Dedifferentiated amniotic fluid mesenchymal stem cell (primary cell): ENCODE measurements around the gene PPP1CB.

ENCODE experiments used
- DNase-seq: peaks from one replicate; pipeline ENCODE4 v3.0.0-alpha.2; 2016; ENCODE audit errors: extremely low spot score

PPP1CB gene

DNA sequence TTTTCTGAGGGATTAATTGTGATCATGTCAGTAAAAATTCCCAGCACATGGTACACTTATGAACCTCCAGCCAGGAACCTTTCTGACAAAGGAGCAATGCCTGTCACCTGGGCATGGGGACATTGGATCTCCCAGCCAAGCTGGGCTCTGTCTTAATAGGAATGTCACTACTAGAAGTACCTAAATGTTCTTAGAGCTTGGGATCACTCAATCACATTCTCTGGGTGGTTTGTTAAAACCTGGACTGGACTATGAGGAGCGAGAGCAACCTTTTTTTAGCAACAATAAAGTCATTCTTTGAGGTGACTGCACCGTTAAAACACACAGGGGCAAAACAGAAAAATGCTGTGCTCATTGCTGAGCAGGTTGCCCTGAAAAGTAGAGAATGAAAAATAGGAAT is 6.4 kb upstream of the PPP1CB start:
- no peak for DNase-seq

DNA sequence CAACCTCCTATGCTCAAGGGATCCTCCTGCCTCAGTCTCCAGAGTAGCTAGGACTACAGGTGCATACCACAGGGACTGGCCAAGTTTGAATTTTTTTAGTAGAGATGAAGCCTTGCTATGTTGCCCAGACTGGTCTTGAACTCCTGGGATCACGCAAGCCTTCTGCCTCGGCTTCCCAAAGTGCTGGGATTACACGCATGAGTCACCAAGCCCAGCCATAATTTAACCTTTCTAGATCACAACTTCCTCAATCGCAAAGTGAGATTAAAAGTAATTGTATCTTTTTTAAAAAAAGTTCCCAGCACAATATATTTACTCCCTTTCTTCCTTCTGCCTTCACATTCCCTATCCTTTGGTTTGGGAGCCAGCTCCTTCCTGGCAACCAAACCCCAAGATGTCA is 5.8 kb upstream of the PPP1CB start:
- DNase-seq: no peak

GRCh38 chr2:28746429-28747111 is 5.1 kb upstream of the PPP1CB start:
- no peak for DNase-seq

DNA sequence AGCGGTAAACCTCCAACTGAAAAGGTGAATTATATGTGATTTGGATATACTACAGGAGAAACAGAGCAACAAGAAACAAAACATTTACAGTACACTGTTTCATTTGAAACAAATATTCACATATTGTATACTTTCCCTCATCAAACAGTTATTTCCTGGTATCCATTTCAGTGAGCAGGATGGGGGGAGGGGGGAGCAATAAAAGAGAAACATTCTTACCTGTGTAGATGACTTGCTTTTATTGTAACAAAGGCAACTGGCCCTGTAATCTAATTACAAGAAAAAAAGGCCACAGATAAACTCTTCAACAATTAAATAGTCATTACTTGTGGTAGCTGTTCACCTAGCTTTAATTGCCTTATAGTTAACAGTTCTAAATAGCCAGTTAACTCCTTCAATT is 3.9 kb upstream of the PPP1CB start:
- no peak for DNase-seq

GRCh38 chr2:28748176-28748575 is 3.5 kb upstream of the PPP1CB start:
- no peak for DNase-seq

DNA sequence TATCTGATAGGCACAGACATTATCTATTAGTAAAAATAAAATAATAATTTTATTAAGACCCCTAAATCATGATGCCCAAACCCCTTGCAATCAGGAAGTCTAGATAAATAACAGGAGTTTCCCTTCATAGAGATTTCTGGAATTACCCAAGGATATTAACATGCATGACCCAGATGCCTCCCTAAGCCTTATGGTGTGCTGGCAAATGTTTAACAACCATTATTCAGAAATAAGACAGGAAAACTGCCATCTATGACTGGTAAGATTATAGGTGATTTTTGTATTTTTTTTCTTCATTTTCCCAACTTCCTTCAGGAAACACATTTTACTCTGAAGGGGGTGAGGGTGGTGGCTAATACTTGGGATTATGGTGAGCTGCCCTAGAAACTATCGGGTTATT is 2.7 kb upstream of the PPP1CB start:
- no peak for DNase-seq

DNA sequence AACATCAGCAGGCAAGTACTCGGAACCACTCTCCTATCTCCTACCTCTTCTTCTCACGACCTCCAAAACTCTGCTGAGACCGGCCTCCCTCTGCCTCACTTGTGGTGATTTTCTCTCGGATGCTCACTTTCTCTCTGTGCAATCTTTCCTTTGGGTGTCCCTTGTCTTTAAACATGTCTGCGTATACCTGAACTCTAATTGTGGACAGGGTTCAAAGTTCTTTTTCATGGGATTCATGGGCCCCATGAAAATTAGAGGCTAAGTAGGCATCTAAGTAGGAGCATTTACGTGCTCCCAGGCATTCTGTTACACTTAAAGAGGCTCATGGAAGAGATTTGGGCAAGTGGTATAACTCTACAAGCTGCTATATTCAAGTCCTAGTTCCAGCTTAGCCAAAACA is 2.1 kb upstream of the PPP1CB start:
- DNase-seq: no peak

DNA sequence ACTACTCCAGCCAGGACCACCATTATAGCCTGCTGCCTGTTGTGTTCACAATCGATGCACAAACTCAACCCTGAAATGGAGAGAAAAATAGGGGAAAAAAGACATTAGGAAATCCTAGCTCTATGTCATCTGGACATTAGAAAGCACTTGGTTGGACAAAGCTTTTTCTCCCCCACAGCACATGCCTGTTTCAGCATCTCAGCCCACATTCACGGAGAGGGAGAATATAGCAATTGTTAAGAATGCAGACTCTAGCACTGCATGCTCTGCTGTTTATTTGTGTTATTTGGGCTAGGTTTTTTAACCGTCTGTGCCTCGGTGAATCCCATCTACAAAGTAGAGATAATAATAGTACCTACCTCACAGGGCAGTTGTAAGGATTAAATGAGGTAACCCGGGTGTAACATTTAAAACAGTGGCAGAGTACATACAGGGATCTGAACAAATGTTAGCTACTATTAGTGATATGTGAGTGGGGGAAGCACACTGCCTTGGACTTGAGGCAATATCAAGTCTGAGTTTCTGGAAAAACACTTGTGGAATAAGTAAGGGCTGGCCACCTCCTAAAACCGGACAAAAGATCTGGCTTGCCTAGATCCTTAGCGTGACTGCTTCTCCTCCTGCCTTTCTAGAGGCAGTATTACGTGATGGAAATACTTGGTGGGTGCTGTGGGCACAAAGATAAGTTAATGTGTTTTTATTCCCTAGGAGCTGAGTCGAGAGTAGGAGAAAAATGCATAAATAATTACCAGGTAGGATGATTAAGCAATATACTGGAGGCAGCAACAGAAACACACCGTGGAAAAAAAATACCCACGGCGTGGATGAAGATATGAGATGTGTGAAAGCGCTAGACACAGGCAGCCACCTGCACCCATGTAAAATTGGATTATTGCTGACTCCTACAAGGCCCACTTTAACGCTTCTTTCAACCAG is 1.0 kb upstream of the PPP1CB start:
- peak; percentile 64 for DNase-seq

GRCh38 chr2:28751956-28752630 is 463 bp downstream of the PPP1CB start:
- no peak for DNase-seq

- no peak for DNase-seq
Measured at GRCh38 chr2:28752631-28753376, 1.2 kb downstream of the PPP1CB start.

DNA sequence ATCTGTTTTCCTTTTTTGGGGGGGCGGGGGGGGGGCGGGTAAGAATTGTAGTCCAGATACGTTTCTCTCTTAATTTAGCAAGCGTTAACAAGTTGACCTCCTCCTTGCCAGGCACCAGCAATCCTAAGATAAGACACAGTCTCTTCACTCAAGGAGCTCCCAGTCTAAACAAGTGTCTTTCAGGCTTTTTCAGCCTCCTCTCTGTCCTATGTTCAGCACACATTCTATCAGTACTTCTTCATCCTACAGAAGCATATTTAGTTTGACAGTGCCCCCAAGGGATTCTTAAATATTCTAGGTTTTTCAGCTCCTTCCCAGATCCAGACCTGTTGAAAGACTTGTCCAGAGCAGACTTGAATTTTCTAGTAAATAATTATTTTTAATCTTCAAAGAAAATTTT is 2.7 kb downstream of the PPP1CB start:
- no peak for DNase-seq

- DNase-seq: no peak
Measured at GRCh38 chr2:28755421-28755820, 3.8 kb downstream of the PPP1CB start.

GRCh38 chr2:28758459-28758858 is 6.8 kb downstream of the PPP1CB start:
- DNase-seq: no peak

DNA sequence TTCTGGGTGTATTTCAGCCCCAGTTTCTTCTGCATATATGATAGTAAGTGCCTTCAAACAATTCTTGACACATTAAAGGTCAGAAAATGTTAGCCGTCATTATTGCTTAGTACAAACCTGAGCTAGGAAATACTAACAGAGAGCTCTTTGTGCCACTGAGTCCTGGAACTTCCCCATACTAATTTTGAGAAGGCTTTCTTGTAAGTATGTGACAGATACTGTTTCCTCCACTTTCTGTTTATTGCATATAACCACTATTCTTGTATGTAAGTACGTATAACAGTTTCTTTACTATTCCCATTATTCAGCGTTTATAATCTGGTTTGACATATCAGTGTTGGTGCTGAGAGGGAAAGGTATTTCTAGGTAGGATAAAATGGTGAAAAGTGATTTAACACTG is 9.8 kb downstream of the PPP1CB start:
- no peak for DNase-seq

DNA sequence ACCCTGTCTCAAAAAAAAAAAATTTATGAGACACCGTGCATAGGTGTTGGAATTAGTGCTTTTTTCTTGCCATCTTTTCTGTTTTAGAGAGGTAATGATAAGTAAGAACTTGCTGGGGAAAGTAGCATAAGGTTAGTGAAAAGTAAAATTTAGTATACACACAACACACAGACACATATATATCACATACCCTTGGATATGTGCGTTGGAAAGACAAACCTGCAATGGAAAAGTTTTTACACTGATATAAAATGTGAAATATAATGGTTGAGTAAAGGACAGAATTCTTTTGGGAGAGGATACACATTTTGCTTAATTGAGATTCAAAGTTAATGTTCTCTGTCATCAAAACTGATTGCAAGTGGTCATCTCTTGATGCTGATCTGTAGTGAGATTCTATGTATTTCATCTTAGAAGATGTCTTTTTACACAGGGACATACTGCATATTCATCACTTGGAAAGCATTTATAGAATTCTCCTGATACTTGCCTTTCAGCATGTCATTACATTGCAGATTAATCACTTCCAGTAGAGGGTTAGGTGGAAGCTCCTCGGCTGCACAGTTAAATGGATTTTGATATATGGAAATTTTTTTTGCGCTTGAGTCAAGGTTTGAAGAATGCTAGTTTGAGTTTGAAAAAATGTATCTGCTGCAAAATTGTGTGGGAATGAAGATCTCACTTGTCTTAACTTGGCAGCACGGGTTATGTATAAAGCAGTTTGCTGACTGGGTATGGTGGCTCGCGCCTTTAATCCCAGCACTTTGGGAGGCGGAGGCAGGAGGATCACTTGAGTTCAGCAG is 13.5 kb downstream of the PPP1CB start:
- no peak for DNase-seq

DNA sequence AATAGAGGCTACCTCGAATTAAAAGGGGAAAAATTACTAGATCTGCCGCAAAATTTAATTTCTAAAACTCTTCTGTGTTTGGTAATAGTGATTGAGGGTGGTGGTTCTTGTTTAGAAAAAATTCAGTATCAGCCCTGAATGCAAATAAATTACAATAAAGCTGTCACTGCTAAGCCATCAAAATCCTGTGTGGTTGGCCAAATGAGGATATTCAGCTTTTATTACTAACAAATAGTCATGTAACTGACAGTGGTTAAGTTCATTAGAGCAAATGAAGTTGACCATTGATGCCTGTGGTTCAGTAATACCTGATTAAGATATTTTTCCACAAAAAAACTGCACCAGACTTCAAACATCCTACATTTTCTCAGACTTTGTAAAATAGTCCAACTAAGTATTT is 14.4 kb downstream of the PPP1CB start:
- DNase-seq: no peak

GRCh38 chr2:28767337-28767736 is 15.7 kb downstream of the PPP1CB start:
- no peak for DNase-seq

DNA sequence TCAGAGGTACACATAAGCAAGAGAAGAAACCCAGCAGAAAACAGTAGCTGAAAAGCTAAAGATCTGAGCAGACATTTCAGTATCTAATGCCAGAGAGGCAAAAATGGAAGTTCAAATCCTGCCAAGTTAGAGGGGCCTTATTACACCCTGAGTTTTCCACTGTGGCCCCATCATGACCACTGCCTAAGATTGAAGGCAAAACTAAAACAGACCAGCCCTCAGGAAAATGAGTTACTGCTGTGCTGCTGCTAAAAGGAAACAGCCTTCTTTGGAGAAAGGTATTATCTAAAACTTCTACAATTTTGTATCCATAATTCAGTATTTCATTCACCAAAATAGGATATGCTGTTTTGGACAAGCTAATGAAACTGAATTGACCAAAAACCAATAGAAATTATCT is 16.8 kb downstream of the PPP1CB start:
- DNase-seq: no peak

DNA sequence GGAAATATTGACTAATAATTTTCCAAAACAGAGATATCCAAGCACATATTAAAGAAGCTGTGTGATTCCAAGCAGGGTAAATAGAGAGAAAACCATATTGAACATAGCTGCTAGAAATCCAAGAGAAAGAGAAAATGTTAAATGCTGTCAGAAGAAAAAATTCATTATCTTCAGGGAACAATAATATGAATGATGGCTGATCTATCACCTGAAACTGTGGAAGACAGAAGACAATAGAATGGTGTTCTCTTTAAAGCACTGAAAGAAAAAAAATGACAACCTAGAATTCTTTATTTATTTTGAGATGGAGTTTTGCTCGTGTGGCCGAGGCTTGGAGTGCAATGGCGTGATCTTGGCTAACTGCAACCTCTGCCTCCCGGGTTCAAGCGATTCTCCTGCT is 17.3 kb downstream of the PPP1CB start:
- DNase-seq: no peak

GRCh38 chr2:28772351-28772750 is 20.7 kb downstream of the PPP1CB start:
- no peak for DNase-seq

DNA sequence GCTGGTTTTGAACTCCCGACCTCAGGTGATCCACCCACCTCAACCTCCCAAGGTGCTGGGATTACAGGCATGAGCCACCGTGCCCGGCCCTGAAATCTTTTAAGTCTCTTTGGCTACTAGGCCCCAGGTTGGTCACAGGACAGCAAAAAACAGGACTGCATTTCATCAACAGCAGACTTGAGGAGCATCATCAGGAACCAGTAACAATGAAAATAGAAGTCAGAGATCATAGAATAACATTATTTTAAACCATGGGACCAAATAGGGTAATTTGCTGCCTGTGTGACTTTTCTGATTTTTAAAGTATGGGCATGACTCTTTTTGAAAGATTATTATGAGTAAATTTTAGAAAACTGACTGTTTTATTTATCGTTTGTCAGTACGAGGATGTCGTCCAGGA is 24.8 kb downstream of the PPP1CB start:
- DNase-seq: no peak
